A673 (cell line): ENCODE results near the gene LRRC3. TPM values are rescaled to one million over a fixed set of nuclear protein-coding genes. Genes with fewer than 3 reads are reported as not detected.
"Not testable (repeated sequence)": the region's sequence is repeated elsewhere in the genome, so short reads cannot be mapped to it uniquely, and the experiment has no call there.

Source experiments
- BruUV-seq: library from RNA; stranded (reverse); fragments of 400-500 nt; replicated peaks from 2 replicates; lab custom pipeline; 2021; lab: Mats Ljungman, UMichigan
- CTCF ChIA-PET: fragments of 300-600 bp; sonication (Branson Sonifier 250); formaldehyde crosslinking; loops from one replicate; lab custom pipeline; 2022; ENCODE audit warnings: antibody characterized with exemption; lab: Charles Lee
- POLR2A ChIA-PET: fragments of 300-600 bp; sonication (Branson Sonifier 250); formaldehyde crosslinking; loops from one replicate; lab custom pipeline; 2022; ENCODE audit warnings: antibody characterized with exemption; ENCODE audit not compliant: low non-redundant PET; lab: Charles Lee
- DNase-seq: peaks from one replicate; pipeline ENCODE4 v3.0.0-alpha.2; 2015; ENCODE audit warnings: low spot score
- H3K27ac ChIP-seq: fragments of 200-600 bp; sonication (generic); 2 replicates; pipeline ENCODE4 v1.5.1; 2016; ENCODE audit warnings: mixed run types, low read depth, mild to moderate bottlenecking, mixed read lengths, antibody characterized with exemption, low read length; ENCODE audit not compliant: poor library complexity, severe bottlenecking
- H3K27me3 ChIP-seq: fragments of 200-600 bp; sonication (generic); replicated peaks from 2 replicates; pipeline ENCODE4 v1.6.1; 2017; ENCODE audit warnings: mixed run types, low read depth, mild to moderate bottlenecking, mixed read lengths, antibody characterized with exemption, low read length; ENCODE audit not compliant: insufficient read depth, poor library complexity
- H3K36me3 ChIP-seq: fragments of 200-600 bp; sonication (generic); 2 replicates; pipeline ENCODE4 v1.6.1; 2016; ENCODE audit warnings: mixed run types, mild to moderate bottlenecking, mixed read lengths, antibody characterized with exemption, low read length; ENCODE audit not compliant: insufficient read depth, poor library complexity, severe bottlenecking
- H3K4me1 ChIP-seq: fragments of 200-600 bp; sonication (generic); 2 replicates; pipeline ENCODE4 v1.6.1; 2017; ENCODE audit warnings: mixed run types, mild to moderate bottlenecking, mixed read lengths, antibody characterized with exemption, low read length; ENCODE audit not compliant: insufficient read depth, poor library complexity, severe bottlenecking
- H3K4me3 ChIP-seq: fragments of 200-600 bp; sonication (generic); 2 replicates; pipeline ENCODE4 v1.5.1; 2016; ENCODE audit warnings: low read depth, mixed run types, mild to moderate bottlenecking, mixed read lengths, low read length; ENCODE audit not compliant: poor library complexity, severe bottlenecking
- H3K9me3 ChIP-seq: fragments of 200-600 bp; sonication (generic); 2 replicates; pipeline ENCODE4 v1.6.1; 2016; ENCODE audit warnings: mixed run types, low read depth, mild to moderate bottlenecking, mixed read lengths, antibody characterized with exemption, low read length; ENCODE audit not compliant: poor library complexity, severe bottlenecking
- CTCF ChIP-seq: fragments of 300-800, 200-600 bp; sonication (generic); conservative IDR thresholded peaks from 2 replicates; pipeline ENCODE4 v1.5.1; 2017; ENCODE audit warnings: low read depth, mild to moderate bottlenecking, antibody characterized with exemption, low read length, moderate library complexity, mixed read lengths
- EZH2 ChIP-seq: fragments of 200-600 bp; sonication (generic); IDR thresholded peaks from 2 replicates; pipeline ENCODE4 v1.6.1; 2017; ENCODE audit warnings: borderline replicate concordance, low read depth, mild to moderate bottlenecking, mixed read lengths, antibody characterized with exemption, low read length; ENCODE audit not compliant: poor library complexity, severe bottlenecking
- intact Hi-C: fragments of 100-400 bp; cut with micrococcal nuclease; formaldehyde crosslinking; loops from one replicate; pipeline ENCODE4 v1.10.0; 2022; ENCODE audit not compliant: unreplicated experiment
- total RNA-seq: library from RNA; stranded (reverse); gene quantifications from 2 replicates; pipeline ENCODE4 v1.2.3, GENCODE V29; 2021

The LRRC3 gene
- total RNA-seq, 1 experiment from 2014 or later, result 1.5 TPM

GRCh38 chr21:44416193-44416592 lies 39.1 kb upstream of the LRRC3 start:
- POLR2A ChIA-PET, result no interaction called here
- H3K27me3 ChIP-seq, result no peaks in the 10 kb centered on the region
- no peaks in the 10 kb centered on the region for H3K4me1 ChIP-seq
- intact Hi-C loops, result no loop called here
- H3K27ac ChIP-seq, result no peak overlapping the region
- CTCF ChIA-PET, result no interaction called here
- no peaks in the 10 kb centered on the region for H3K9me3 ChIP-seq
- BruUV-seq, result no TSS peak
- no peak for DNase-seq
- TF ChIP-seq CTCF (no peak), EZH2 (no peak)
- H3K4me3 ChIP-seq, result no peak overlapping the region
- H3K36me3 ChIP-seq, result no peaks in the 10 kb centered on the region

- POLR2A ChIA-PET, H3K9me3 ChIP-seq, BruUV-seq, DNase-seq, H3K27ac ChIP-seq, H3K4me3 ChIP-seq, H3K4me1 ChIP-seq, CTCF ChIA-PET, H3K36me3 ChIP-seq, intact Hi-C loops, H3K27me3 ChIP-seq: not testable (repeated sequence)
Measured at GRCh38 chr21:44417621-44418107, 37.6 kb upstream of the LRRC3 start.

- intact Hi-C loops, result no loop called here
- no peak for DNase-seq
- CTCF ChIA-PET, result interaction anchor here (0.6 kb wide), 1 partner anchor 110 kb away, joined by 3 read pairs; no protein-coding TSS in a partner anchor
- H3K27ac ChIP-seq, result no peak overlapping the region
- no peaks in the 10 kb centered on the region for H3K27me3 ChIP-seq
- BruUV-seq, result no TSS peak
- no peaks in the 10 kb centered on the region for H3K4me1 ChIP-seq
- H3K9me3 ChIP-seq, result no peaks in the 10 kb centered on the region
- POLR2A ChIA-PET, result no interaction called here
- TF ChIP-seq EZH2 (no peak), CTCF (no peak)
- H3K36me3 ChIP-seq, result no peaks in the 10 kb centered on the region
- no peak overlapping the region for H3K4me3 ChIP-seq
Measured at GRCh38 chr21:44418108-44418875, 37.0 kb upstream of the LRRC3 start.
